MM.1S (cell line): Measurements from ENCODE around the gene EIF2S2.

ENCODE experiments used
- DNase-seq: peaks from one replicate; pipeline ENCODE4 v3.0.0-alpha.2; 2015
- H2AFZ ChIP-seq: fragments of 300-600 bp; sonication (generic); 2 replicates; pipeline ENCODE4 v1.6.0; 2016; ENCODE audit warnings: antibody characterized with exemption, low read length
- H3F3A ChIP-seq: fragments of 300-600 bp; sonication (generic); 2 replicates; pipeline ENCODE4 v1.6.1; 2016; ENCODE audit warnings: mild to moderate bottlenecking, antibody characterized with exemption, low read length, moderate library complexity, mixed read lengths; ENCODE audit not compliant: insufficient read depth
- H3K27ac ChIP-seq: fragments of 300-600 bp; sonication (generic); 2 replicates; pipeline ENCODE4 v1.5.1; 2016; ENCODE audit warnings: mild to moderate bottlenecking, low read length
- H3K27me3 ChIP-seq: fragments of 300-600 bp; sonication (generic); replicated peaks from 2 replicates; pipeline ENCODE4 v1.6.0; 2016; ENCODE audit warnings: low read length; ENCODE audit not compliant: insufficient read depth
- H3K36me3 ChIP-seq: fragments of 300-600 bp; sonication (generic); replicated peaks from 2 replicates; pipeline ENCODE4 v1.6.1; 2016; ENCODE audit warnings: mild to moderate bottlenecking, low read length, mixed read lengths; ENCODE audit not compliant: insufficient read depth
- H3K4me1 ChIP-seq: fragments of 300-600 bp; sonication (generic); 2 replicates; pipeline ENCODE4 v1.6.1; 2016; ENCODE audit warnings: low read length, mixed read lengths
- H3K4me2 ChIP-seq: fragments of 300-600 bp; sonication (generic); 2 replicates; pipeline ENCODE4 v1.6.0; 2016; ENCODE audit warnings: low read depth, low read length
- H3K4me3 ChIP-seq: fragments of 300-600 bp; sonication (generic); 2 replicates; pipeline ENCODE4 v1.5.1; 2016; ENCODE audit warnings: low read length, mixed read lengths
- H3K79me2 ChIP-seq: fragments of 300-600 bp; sonication (generic); 2 replicates; pipeline ENCODE4 v1.6.1; 2016; ENCODE audit warnings: mixed run types, low read length, mixed read lengths
- H3K9ac ChIP-seq: fragments of 300-600 bp; sonication (generic); 2 replicates; pipeline ENCODE4 v1.6.1; 2016; ENCODE audit warnings: low read length, mixed read lengths
- H3K9me2 ChIP-seq: fragments of 300-600 bp; sonication (generic); replicated peaks from 2 replicates; pipeline ENCODE4 v1.6.1; 2016; ENCODE audit warnings: mild to moderate bottlenecking, low read length, mixed read lengths; ENCODE audit not compliant: insufficient read depth
- H3K9me3 ChIP-seq: fragments of 300-600 bp; sonication (generic); replicated peaks from 2 replicates; pipeline ENCODE4 v1.6.1; 2016; ENCODE audit warnings: mild to moderate bottlenecking, low read length, mixed read lengths; ENCODE audit not compliant: insufficient read depth
- H4K20me1 ChIP-seq: fragments of 300-600 bp; sonication (generic); 2 replicates; pipeline ENCODE4 v1.6.1; 2016; ENCODE audit warnings: mild to moderate bottlenecking, low read length, moderate library complexity, mixed read lengths; ENCODE audit not compliant: insufficient read depth
- EZH2 ChIP-seq: fragments of 300-600 bp; sonication (generic); optimal IDR thresholded peaks from 2 replicates; pipeline ENCODE3; 2017; ENCODE audit warnings: low read depth, mild to moderate bottlenecking, antibody characterized with exemption, low read length, mixed read lengths
- EZH2phosphoT487 ChIP-seq: fragments of 300-600 bp; sonication (generic); IDR thresholded peaks from 2 replicates; pipeline ENCODE4 v1.6.1; 2018; ENCODE audit warnings: antibody characterized with exemption, low read length
- TF ChIP-seq, protein P1 (sequence below): fragments of 300-600 bp; sonication (generic); IDR thresholded peaks from 2 replicates; pipeline ENCODE4 v1.5.1; 2016; ENCODE audit warnings: antibody characterized with exemption, low read length, mixed read lengths

Gene EIF2S2

GRCh38 chr20:34099675-34100074, 12.4 kb downstream of the EIF2S2 start:
- H3K4me3 ChIP-seq = no peak overlapping the region
- H3K36me3 ChIP-seq = peaks cover 46% of the 10 kb centered on the region
- no peaks in the 10 kb centered on the region for H3K4me1 ChIP-seq
- no peaks in the 10 kb centered on the region for H3K9me3 ChIP-seq
- DNase-seq = no peak
- no peak overlapping the region for H3K9ac ChIP-seq
- H3K27ac ChIP-seq = no peak overlapping the region
- H2AFZ ChIP-seq = no peak overlapping the region
- no peaks in the 10 kb centered on the region for H3K9me2 ChIP-seq
- H3K79me2 ChIP-seq = peaks cover 97% of the 10 kb centered on the region
- no peaks in the 10 kb centered on the region for H3K27me3 ChIP-seq
- TF ChIP-seq EZH2phosphoT487 = no peak
- TF ChIP-seq EZH2 = no peak
- TF ChIP-seq, protein P1, sequence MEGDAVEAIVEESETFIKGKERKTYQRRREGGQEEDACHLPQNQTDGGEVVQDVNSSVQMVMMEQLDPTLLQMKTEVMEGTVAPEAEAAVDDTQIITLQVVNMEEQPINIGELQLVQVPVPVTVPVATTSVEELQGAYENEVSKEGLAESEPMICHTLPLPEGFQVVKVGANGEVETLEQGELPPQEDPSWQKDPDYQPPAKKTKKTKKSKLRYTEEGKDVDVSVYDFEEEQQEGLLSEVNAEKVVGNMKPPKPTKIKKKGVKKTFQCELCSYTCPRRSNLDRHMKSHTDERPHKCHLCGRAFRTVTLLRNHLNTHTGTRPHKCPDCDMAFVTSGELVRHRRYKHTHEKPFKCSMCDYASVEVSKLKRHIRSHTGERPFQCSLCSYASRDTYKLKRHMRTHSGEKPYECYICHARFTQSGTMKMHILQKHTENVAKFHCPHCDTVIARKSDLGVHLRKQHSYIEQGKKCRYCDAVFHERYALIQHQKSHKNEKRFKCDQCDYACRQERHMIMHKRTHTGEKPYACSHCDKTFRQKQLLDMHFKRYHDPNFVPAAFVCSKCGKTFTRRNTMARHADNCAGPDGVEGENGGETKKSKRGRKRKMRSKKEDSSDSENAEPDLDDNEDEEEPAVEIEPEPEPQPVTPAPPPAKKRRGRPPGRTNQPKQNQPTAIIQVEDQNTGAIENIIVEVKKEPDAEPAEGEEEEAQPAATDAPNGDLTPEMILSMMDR = no peak
- H4K20me1 ChIP-seq = no peaks in the 10 kb centered on the region
- H3K4me2 ChIP-seq = no peak overlapping the region
- peaks cover 39% of the 10 kb centered on the region for H3F3A ChIP-seq

GRCh38 chr20:34098570-34098969, 13.5 kb downstream of the EIF2S2 start:
- Histone ChIP-seq H3K4me3 (no peak overlapping the region), H3K27me3 (no peaks in the 10 kb centered on the region), H3K9me2 (no peaks in the 10 kb centered on the region), H3K4me2 (no peak overlapping the region), H4K20me1 (no peaks in the 10 kb centered on the region), H3K27ac (no peak overlapping the region), H3K4me1 (no peaks in the 10 kb centered on the region), H3K36me3 (peaks cover 51% of the 10 kb centered on the region), H3K9ac (no peak overlapping the region), H3K9me3 (no peaks in the 10 kb centered on the region), H3F3A (peaks cover 50% of the 10 kb centered on the region), H3K79me2 (peaks cover 97% of the 10 kb centered on the region), H2AFZ (no peak overlapping the region)
- TF ChIP-seq EZH2phosphoT487 = no peak
- no peak for DNase-seq

DNA sequence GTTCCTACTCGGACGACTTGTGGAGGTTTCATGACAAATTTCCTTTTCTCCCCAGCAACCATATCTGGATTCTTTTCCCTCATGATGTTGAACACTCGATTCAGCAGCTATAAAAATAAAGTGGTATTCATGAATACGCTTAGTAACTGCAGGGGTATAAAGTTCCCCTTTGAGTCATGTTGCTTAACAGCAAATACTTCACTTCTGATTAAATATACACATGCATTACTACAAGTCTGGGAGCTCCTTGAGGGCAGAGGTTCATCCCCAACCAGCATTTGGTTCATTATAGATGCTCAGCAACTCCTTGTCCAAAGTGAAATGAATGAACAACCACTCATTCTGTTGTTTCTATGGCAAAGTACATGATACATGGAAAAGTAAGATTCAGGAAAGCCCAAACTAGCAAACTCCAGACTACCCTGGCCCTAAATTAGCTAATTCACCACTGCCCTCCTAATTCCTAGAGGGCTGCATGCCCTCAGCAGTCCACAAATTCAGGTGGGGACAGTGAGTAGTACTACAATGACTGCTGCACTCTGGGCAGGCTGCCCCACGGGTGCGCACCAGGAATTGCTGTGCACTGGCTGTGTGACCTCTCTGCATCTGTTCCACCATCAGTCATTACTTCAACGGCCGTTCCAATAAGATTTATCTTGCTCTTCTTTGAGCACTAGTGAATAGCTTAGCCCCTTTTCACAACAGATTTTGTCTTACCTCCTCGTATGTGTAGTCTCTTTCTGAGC, 15.2 kb downstream of the EIF2S2 start:
- no peaks in the 10 kb centered on the region for H3K9me3 ChIP-seq

GRCh38 chr20:34095825-34096224, 16.2 kb downstream of the EIF2S2 start:
- Histone ChIP-seq H3K27ac (no peak overlapping the region), H3K36me3 (peaks cover 49% of the 10 kb centered on the region), H3F3A (peaks cover 53% of the 10 kb centered on the region), H3K27me3 (no peaks in the 10 kb centered on the region), H3K9me3 (no peaks in the 10 kb centered on the region), H3K9me2 (no peaks in the 10 kb centered on the region), H2AFZ (no peak overlapping the region), H3K4me2 (no peak overlapping the region), H3K79me2 (peaks cover 94% of the 10 kb centered on the region), H3K4me1 (0 out of 2 replicates have a peak, but pooled peaks cover 6% of the 10 kb centered on the region), H4K20me1 (peaks cover 5% of the 10 kb centered on the region; the same call in 1 of the 2 replicates), H3K9ac (no peak overlapping the region), H3K4me3 (no peak overlapping the region)
- no peak for DNase-seq
- TF ChIP-seq, protein P1 = no peak
- TF ChIP-seq EZH2phosphoT487 (no peak), EZH2 (no peak)

More for the DNA sequence above, 15.2 kb downstream of the EIF2S2 start:
- no peak for TF ChIP-seq EZH2phosphoT487
- H3F3A ChIP-seq = peaks cover 52% of the 10 kb centered on the region
- 0 out of 2 replicates have a peak, but pooled peaks cover 6% of the 10 kb centered on the region for H3K4me1 ChIP-seq
- no peak overlapping the region for H3K4me2 ChIP-seq
- H3K36me3 ChIP-seq = peaks cover 49% of the 10 kb centered on the region
- H3K4me3 ChIP-seq = no peak overlapping the region
- no peaks in the 10 kb centered on the region for H3K9me2 ChIP-seq
- no peak overlapping the region for H3K27ac ChIP-seq
- peaks cover 5% of the 10 kb centered on the region; the same call in 1 of the 2 replicates for H4K20me1 ChIP-seq
- H3K27me3 ChIP-seq = no peaks in the 10 kb centered on the region
- H3K79me2 ChIP-seq = peaks cover 97% of the 10 kb centered on the region
- DNase-seq = no peak
- no peak overlapping the region for H3K9ac ChIP-seq
- no peak overlapping the region for H2AFZ ChIP-seq
